ENCODE data around the gene DIS3L. TPM values are rescaled to one million over a fixed set of nuclear protein-coding genes. Genes with fewer than 3 reads are reported as not detected.
"Not testable (repeated sequence)": the region's sequence is repeated elsewhere in the genome, so short reads cannot be mapped to it uniquely, and the experiment has no call there.

The DIS3L gene
- 20.9 and 31.5 TPM in 2 replicates for total RNA-seq

DNA sequence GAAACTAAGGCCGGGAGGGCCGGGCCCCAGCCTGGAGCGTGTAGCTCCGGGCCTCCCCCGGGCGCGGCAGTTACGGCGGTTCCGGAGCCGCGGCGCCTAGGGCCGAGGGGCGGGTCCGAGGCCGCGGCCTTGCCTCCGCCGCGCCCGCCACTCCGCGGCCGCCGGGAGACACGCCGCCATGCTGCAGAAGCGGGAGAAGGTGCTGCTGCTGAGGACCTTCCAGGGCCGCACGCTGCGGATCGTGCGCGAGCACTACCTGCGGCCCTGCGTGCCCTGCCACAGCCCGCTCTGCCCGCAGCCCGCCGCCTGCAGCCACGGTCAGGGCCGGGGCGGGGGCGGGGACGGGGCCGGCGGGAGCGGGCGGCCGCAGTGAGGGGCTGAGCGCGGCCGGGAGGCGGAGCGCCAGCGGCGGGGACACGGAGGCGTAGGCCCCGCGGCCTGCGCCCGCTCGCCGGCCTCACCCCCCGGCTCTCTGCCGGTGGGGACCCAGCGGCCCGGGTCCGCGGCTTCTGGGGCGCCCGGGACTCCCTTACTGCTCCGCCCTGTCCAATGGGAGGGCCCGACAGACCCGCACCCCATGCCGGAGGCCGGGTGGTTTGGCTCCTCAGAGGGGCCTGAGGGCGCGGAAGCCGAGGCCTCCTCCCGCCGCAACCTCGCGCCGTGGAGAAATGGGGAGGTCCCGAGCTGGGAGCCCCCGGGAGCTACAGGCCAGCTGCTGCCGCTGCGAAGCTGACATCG lies at the start of gene DIS3L:
Gene DIS3L (plus strand): TSS at position 150 of the 738 bp plus-strand sequence. CDS start 29 bp downstream, at position 179.
- DNase-seq (ENCODE audit: low read depth), result peak; percentile 40
- H3K4me3 ChIP-seq (ENCODE audit: low read depth, low read length), result peak within 1 kb of the TSS; percentile 57
- TF ChIP-seq, protein P1, sequence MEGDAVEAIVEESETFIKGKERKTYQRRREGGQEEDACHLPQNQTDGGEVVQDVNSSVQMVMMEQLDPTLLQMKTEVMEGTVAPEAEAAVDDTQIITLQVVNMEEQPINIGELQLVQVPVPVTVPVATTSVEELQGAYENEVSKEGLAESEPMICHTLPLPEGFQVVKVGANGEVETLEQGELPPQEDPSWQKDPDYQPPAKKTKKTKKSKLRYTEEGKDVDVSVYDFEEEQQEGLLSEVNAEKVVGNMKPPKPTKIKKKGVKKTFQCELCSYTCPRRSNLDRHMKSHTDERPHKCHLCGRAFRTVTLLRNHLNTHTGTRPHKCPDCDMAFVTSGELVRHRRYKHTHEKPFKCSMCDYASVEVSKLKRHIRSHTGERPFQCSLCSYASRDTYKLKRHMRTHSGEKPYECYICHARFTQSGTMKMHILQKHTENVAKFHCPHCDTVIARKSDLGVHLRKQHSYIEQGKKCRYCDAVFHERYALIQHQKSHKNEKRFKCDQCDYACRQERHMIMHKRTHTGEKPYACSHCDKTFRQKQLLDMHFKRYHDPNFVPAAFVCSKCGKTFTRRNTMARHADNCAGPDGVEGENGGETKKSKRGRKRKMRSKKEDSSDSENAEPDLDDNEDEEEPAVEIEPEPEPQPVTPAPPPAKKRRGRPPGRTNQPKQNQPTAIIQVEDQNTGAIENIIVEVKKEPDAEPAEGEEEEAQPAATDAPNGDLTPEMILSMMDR (IDR thresholded peaks at IDR 0.05; ENCODE audit: insufficient read depth, low read depth, low read length), result no peak

DNA sequence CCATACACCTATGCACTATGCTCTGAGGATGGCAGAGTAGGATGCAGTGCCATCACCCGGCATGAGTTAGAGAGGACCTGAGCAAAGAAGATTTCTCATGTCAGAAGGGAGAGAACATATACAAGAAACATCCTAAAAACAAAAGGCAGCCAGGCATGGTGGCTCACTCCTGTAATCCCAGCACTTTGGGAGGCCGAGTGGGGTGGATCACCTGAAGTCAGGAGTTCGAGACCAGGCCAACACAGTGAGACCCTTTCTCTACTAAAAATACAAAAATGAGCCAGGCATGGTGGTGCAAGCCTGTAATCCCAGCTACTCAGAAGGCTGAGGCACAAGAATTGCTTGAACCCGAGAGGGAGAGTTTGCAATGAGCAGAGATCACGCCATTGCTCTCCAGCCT lies 47.5 kb upstream of the DIS3L start:
- not testable (repeated sequence) for DNase-seq (ENCODE audit: low read depth); H3K4me3 ChIP-seq (ENCODE audit: low read depth, low read length)

DNA sequence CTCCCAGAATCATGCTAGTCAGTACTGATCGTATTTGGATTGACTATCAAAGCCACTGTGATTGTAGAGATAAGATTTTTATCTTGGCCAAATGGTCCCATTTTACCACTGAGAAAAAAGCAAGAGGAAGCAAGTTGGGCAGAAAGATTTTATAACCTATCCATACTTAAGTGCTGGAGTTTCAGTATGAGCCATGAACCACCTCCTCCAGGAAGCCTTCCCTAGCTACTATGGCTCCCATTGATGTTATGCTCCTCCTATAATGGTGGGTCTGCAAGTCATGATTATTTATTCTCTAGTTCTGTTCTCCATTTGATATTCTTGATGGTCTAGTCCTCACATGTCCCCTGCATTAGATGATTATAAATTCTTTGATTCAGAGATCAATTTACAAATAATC lies 46.4 kb upstream of the DIS3L start:
- TF ChIP-seq, protein P1 (IDR thresholded peaks at IDR 0.05; ENCODE audit: insufficient read depth, low read depth, low read length), result no peak
- no peak for DNase-seq (ENCODE audit: low read depth)
- no peak overlapping the region for H3K4me3 ChIP-seq (ENCODE audit: low read depth, low read length)

DNA sequence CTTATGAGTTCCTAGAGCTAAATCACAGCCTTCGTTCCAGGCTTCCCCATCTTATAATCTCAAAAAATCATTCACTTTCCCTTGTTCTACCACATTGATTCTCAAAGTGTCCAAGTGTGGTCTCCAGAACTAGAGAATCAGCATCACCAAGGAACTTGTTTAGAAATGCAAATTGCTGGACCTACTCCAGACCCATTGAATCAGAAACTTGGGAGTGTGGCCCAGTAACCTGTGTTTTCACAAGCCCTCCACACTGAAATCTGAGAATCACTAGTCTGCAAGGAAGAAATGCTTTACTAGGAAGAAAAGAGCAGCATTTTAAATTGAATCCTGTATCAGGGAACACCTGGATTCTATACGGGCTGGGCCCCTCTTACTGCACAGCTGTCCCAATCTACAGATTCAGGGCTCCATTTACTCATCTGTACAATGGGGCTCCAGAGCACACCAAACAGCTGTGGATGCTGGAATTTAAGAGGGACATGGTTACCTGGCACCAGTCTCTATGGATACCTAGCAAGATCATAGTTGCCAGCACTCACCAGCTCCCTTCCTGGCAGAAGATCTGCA lies 43.7 kb upstream of the DIS3L start:
- no peak for DNase-seq (ENCODE audit: low read depth)
- no peak overlapping the region for H3K4me3 ChIP-seq (ENCODE audit: low read depth, low read length)
- TF ChIP-seq, protein P1 (IDR thresholded peaks at IDR 0.05; ENCODE audit: insufficient read depth, low read depth, low read length), result no peak

DNA sequence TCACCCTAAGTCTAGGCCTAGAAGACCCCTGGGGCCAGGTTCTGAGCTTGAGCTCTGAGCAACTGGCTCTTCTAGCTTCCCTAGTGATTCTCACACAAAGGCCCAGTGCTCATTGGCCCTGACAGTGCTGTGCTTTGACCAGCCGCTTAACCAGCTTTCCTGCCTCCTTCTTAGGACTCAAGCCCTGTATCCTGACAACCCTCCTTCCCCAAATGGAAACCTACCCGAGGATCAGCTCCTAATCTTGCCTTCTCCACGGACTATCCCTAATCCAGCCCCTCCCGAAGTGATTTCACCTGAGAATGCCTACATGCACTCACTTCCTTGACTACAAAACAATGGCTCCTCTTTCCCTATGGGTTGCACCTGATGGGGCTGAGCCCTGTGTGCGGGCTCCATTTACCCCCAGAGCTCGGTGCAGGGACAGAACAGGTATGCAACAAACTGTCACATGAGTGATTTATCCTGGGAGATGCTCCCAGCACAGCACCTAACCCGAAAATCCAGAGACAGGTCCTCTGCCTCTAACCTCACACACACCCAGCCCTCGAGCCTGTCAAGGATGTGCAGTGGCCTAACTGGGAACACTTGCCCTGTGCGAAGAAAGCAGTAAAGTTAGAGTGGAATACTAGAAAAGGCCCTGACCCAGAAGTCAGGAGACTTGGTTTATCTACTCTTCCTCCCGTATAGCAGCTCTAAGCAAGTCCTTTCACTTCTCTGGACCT lies 42.1 kb upstream of the DIS3L start:
- TF ChIP-seq, protein P1 (IDR thresholded peaks at IDR 0.05; ENCODE audit: insufficient read depth, low read depth, low read length), result no peak
- DNase-seq (ENCODE audit: low read depth), result no peak
- no peak overlapping the region for H3K4me3 ChIP-seq (ENCODE audit: low read depth, low read length)

DNA sequence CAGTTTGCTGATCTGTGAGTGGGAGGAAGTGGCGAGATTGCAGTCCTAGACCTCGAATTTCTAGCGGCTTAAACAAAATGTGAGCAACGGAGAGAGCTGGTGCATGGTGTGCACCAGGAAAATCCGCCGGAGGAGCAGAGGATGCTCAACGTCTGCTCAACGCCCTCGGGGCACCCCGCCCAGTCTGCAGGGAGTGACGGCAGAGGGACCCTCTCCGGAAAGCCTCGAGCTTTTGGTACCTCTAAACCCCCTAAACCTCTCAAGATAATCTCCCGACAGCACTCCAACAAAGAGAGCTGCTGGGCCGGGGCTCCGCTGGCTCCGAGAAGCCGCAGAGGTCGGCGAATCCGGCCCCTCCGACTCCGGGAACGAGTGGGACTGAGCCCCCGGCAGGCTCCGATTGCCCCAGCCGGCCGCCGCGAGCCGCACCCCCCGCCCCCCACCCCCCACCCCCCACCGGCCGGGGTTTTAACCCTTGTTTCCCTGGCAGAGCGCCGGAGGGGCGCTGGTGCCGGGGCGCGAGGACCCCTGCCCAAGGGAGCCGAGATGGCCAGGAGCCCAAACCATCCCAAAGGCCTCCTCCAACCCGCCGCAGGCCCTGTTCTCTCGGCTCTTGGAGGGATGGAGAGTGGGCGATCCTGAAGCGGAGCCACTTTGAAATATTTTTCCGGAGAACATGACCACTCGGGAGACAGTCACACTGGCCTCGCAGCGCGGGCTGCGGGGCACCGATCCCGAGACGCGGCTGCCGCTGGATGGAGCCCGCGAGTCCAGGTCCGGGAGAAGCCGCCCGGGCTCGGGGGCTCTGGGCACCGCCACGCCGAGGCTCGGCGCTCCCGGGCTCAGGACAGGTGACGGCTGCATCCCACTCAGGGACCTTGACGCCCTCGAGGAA lies 41.3 kb upstream of the DIS3L start:
- peak; percentile 42 for DNase-seq (ENCODE audit: low read depth)
- peak overlapping the region; percentile 54 for H3K4me3 ChIP-seq (ENCODE audit: low read depth, low read length)
- TF ChIP-seq, protein P1 (IDR thresholded peaks at IDR 0.05; ENCODE audit: insufficient read depth, low read depth, low read length), result peak; percentile 74

Measured in fibroblast of villous mesenchyme (primary cell).